Panc1 (cell line): ENCODE measurements around the gene MND1. TPM values are rescaled to one million over a fixed set of nuclear protein-coding genes. Genes with fewer than 3 reads are reported as not detected.
"Not testable (repeated sequence)": the region's sequence is repeated elsewhere in the genome, so short reads cannot be mapped to it uniquely, and the experiment has no call there.

Experiments used
- ATAC-seq: fragments of 200-7000 bp; cut with Tn5 transposase; 2 replicates; pipeline ENCODE4 v1.9.1; 2020; ENCODE audit warnings: mild to moderate bottlenecking, moderate library complexity
- BruUV-seq: library from RNA; stranded (reverse); fragments of 400-500 nt; replicated peaks from 2 replicates; lab custom pipeline; 2021; lab: Mats Ljungman, UMichigan
- CTCF ChIA-PET: fragments of 300-600 bp; sonication (Branson Sonifier 250); formaldehyde crosslinking; loops from one replicate; lab custom pipeline; 2022; ENCODE audit warnings: antibody characterized with exemption; lab: Charles Lee
- POLR2A ChIA-PET: fragments of 300-600 bp; sonication (Branson Sonifier 250); formaldehyde crosslinking; loops from one replicate; lab custom pipeline; 2022; ENCODE audit warnings: antibody characterized with exemption; lab: Charles Lee
- DNase-seq: peaks from one replicate; pipeline ENCODE4 v3.0.0-alpha.2; 2010; ENCODE audit warnings: low read depth, low spot score
- H3K27ac ChIP-seq: 2 replicates; pipeline ENCODE4 v1.5.1; 2011; ENCODE audit warnings: mild to moderate bottlenecking, low read length, inconsistent platforms
- H3K27me3 ChIP-seq: fragments of 200-500 bp; sonication (Bioruptor generic); 2 replicates; pipeline ENCODE4 v1.6.0; 2014; ENCODE audit warnings: low read length, inconsistent platforms; ENCODE audit not compliant: control insufficient read depth, insufficient read depth
- H3K36me3 ChIP-seq: fragments of 200-500 bp; sonication (Bioruptor generic); 2 replicates; pipeline ENCODE4 v1.5.1; 2014; ENCODE audit warnings: inconsistent platforms, mild to moderate bottlenecking, low read length, moderate library complexity; ENCODE audit not compliant: control insufficient read depth, insufficient read depth
- H3K4me1 ChIP-seq: 2 replicates; pipeline ENCODE4 v1.5.1; 2011; ENCODE audit warnings: inconsistent platforms, mild to moderate bottlenecking, low read length, moderate library complexity; ENCODE audit not compliant: control insufficient read depth, insufficient read depth
- H3K4me3 ChIP-seq, 2 experiments: 2 replicates each; pipeline ENCODE4 v1.5.1; 2011 to 2012; ENCODE audit warnings: low read depth in 2 of 2, low read length in 2 of 2, mild to moderate bottlenecking in 2 of 2, inconsistent platforms in 1 of 2, moderate library complexity in 1 of 2
- H3K9me3 ChIP-seq: fragments of 200-500 bp; sonication (Bioruptor generic); 2 replicates; pipeline ENCODE4 v1.5.1; 2014; ENCODE audit warnings: low read depth, mild to moderate bottlenecking, inconsistent platforms, low read length, moderate library complexity; ENCODE audit not compliant: control insufficient read depth, insufficient read depth
- POLR2AphosphoS5 ChIP-seq: IDR thresholded peaks from 2 replicates; pipeline ENCODE4 v1.6.1; 2012; ENCODE audit warnings: mild to moderate bottlenecking, low read depth, low read length, moderate library complexity
- SIN3A ChIP-seq: IDR thresholded peaks from 2 replicates; pipeline ENCODE4 v1.6.1; 2012; ENCODE audit warnings: low read depth, mild to moderate bottlenecking, low read length, moderate library complexity, borderline replicate concordance; ENCODE audit not compliant: insufficient read depth
- TCF7L2 ChIP-seq: IDR thresholded peaks from 2 replicates; pipeline ENCODE4 v1.6.1; 2011; ENCODE audit warnings: mild to moderate bottlenecking, low read depth, low read length, inconsistent platforms
- in situ Hi-C: cut with HindIII; loops from 2 replicates; pipeline ENCODE4 v1.10.0; 2016; ENCODE audit warnings: low sequenced_read_pairs, low pct_unique_long_range_greater_than_20kb
- intact Hi-C: fragments of 100-400 bp; cut with micrococcal nuclease; formaldehyde crosslinking; loops from one replicate; pipeline ENCODE4 v1.10.0; 2022; ENCODE audit not compliant: unreplicated experiment
- total RNA-seq: library from RNA; stranded (reverse); gene quantifications from one replicate; pipeline ENCODE4 v1.2.1, GENCODE V29; 2021; ENCODE audit not compliant: unreplicated experiment
- TF ChIP-seq, protein P1 (sequence below): fragments of 450-650 bp; IDR thresholded peaks from 2 replicates; pipeline ENCODE4 v1.5.1; 2017; ENCODE audit warnings: mild to moderate bottlenecking
- TF ChIP-seq, protein P2 (sequence below), 2 experiments: IDR thresholded peaks; 2 replicates each; pipeline ENCODE4 v1.6.1; 2011 to 2012; ENCODE audit warnings: low read depth in 2 of 2, control low read depth in 1 of 2, low read length in 1 of 2, mild to moderate bottlenecking in 1 of 2, moderate library complexity in 1 of 2; ENCODE audit not compliant: insufficient read depth in 1 of 2

Gene MND1
- total RNA-seq, 1 experiment from 2014 or later = 9.4 TPM

- BruUV-seq = no TSS peak
- H3K27ac ChIP-seq = no peak overlapping the region
- H3K4me3 ChIP-seq = no peak overlapping the region
- in situ Hi-C loops (no loop called here), intact Hi-C loops (no loop called here)
- no peak for ATAC-seq
- ChIA-PET CTCF (no interaction called here), POLR2A (no interaction called here)
- DNase-seq = no peak
- H3K36me3 ChIP-seq = no peaks in the 10 kb centered on the region; the same call in 1 of the 2 replicates
- H3K9me3 ChIP-seq = no peaks in the 10 kb centered on the region
- no peaks in the 10 kb centered on the region for H3K27me3 ChIP-seq
- H3K4me1 ChIP-seq = no peaks in the 10 kb centered on the region
- TF ChIP-seq TCF7L2 (no peak), SIN3A (no peak), POLR2AphosphoS5 (no peak)
- TF ChIP-seq, protein P1, sequence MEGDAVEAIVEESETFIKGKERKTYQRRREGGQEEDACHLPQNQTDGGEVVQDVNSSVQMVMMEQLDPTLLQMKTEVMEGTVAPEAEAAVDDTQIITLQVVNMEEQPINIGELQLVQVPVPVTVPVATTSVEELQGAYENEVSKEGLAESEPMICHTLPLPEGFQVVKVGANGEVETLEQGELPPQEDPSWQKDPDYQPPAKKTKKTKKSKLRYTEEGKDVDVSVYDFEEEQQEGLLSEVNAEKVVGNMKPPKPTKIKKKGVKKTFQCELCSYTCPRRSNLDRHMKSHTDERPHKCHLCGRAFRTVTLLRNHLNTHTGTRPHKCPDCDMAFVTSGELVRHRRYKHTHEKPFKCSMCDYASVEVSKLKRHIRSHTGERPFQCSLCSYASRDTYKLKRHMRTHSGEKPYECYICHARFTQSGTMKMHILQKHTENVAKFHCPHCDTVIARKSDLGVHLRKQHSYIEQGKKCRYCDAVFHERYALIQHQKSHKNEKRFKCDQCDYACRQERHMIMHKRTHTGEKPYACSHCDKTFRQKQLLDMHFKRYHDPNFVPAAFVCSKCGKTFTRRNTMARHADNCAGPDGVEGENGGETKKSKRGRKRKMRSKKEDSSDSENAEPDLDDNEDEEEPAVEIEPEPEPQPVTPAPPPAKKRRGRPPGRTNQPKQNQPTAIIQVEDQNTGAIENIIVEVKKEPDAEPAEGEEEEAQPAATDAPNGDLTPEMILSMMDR = no peak
- TF ChIP-seq, protein P2, sequence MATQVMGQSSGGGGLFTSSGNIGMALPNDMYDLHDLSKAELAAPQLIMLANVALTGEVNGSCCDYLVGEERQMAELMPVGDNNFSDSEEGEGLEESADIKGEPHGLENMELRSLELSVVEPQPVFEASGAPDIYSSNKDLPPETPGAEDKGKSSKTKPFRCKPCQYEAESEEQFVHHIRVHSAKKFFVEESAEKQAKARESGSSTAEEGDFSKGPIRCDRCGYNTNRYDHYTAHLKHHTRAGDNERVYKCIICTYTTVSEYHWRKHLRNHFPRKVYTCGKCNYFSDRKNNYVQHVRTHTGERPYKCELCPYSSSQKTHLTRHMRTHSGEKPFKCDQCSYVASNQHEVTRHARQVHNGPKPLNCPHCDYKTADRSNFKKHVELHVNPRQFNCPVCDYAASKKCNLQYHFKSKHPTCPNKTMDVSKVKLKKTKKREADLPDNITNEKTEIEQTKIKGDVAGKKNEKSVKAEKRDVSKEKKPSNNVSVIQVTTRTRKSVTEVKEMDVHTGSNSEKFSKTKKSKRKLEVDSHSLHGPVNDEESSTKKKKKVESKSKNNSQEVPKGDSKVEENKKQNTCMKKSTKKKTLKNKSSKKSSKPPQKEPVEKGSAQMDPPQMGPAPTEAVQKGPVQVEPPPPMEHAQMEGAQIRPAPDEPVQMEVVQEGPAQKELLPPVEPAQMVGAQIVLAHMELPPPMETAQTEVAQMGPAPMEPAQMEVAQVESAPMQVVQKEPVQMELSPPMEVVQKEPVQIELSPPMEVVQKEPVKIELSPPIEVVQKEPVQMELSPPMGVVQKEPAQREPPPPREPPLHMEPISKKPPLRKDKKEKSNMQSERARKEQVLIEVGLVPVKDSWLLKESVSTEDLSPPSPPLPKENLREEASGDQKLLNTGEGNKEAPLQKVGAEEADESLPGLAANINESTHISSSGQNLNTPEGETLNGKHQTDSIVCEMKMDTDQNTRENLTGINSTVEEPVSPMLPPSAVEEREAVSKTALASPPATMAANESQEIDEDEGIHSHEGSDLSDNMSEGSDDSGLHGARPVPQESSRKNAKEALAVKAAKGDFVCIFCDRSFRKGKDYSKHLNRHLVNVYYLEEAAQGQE (IDR thresholded peaks at IDR 0.05; ENCODE audit: insufficient read depth in 1 of 2, low read depth in 2 of 2, low read length in 1 of 2) = no peak
Observed at GRCh38 chr4:153409924-153410501, 65.5 kb downstream of the MND1 start.

- no TSS peak for BruUV-seq
- Histone ChIP-seq H3K4me3 (no peak overlapping the region), H3K27me3 (no peaks in the 10 kb centered on the region), H3K36me3 (no peaks in the 10 kb centered on the region; the same call in 1 of the 2 replicates), H3K27ac (no peak overlapping the region), H3K4me1 (no peaks in the 10 kb centered on the region), H3K9me3 (no peaks in the 10 kb centered on the region)
- ATAC-seq = no peak
- intact Hi-C loops = no loop called here
- in situ Hi-C loops = no loop called here
- no peak for DNase-seq
- CTCF ChIA-PET = no interaction called here
- TF ChIP-seq TCF7L2 = no peak
- TF ChIP-seq, protein P2 (IDR thresholded peaks at IDR 0.05; ENCODE audit: insufficient read depth in 1 of 2, low read depth in 2 of 2, low read length in 1 of 2) = no peak
- POLR2A ChIA-PET = no interaction called here
Observed at GRCh38 chr4:153413842-153414241, 69.4 kb downstream of the MND1 start.

DNA sequence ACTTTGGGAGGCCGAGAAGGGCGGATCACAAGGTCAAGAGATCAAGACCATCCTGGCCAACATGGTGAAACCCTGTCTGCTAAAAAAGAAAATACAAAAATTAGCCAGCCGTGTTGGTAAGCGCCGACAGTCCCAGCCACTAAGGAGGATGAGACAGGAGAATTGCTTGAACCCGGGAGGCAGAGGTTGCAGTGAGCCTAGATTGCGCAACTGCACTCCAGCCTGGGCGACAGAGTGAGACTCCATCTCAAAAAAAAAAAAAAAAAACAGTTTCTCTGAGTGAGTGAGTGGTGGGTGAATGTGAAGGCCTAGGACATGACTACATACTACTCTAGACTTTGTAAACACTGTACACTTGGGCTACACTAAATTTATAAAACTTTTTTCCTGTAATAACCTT is 72.0 kb downstream of the MND1 start:
- in situ Hi-C loops, CTCF ChIA-PET, intact Hi-C loops: not testable (repeated sequence)

More for the DNA sequence above, 72.0 kb downstream of the MND1 start:
- H3K27ac ChIP-seq, POLR2A ChIA-PET, DNase-seq, ATAC-seq, BruUV-seq, H3K4me3 ChIP-seq, H3K9me3 ChIP-seq, H3K27me3 ChIP-seq, H3K4me1 ChIP-seq, H3K36me3 ChIP-seq: not testable (repeated sequence)
